Suprapubic skin (tissue), 4 donors: ENCODE measurements around the gene NKAP.

Experiments
- EP300 ChIP-seq: sonication (generic); formaldehyde crosslinking; IDR thresholded peaks from one replicate; pipeline ENCODE4 v1.6.1; 2017; ENCODE audit warnings: antibody characterized with exemption
- POLR2A ChIP-seq, 2 donors: fragments of 450-650 bp; IDR thresholded peaks; one replicate each; pipeline ENCODE4 v1.6.1; 2017; ENCODE audit warnings: antibody characterized with exemption in 2 of 2, mild to moderate bottlenecking in 2 of 2, moderate library complexity in 2 of 2
- POLR2AphosphoS5 ChIP-seq, 3 donors: sonication (generic); formaldehyde crosslinking; IDR thresholded peaks; one replicate each; pipeline ENCODE4 v1.6.1; 2017; ENCODE audit warnings: antibody characterized with exemption in 3 of 3
- TF ChIP-seq, protein P1 (sequence below), 2 donors: fragments of 200-600 bp in 1 of 2; fragments of 450-650 bp in 1 of 2; sonication (generic) in 1 of 2; IDR thresholded peaks; one replicate each; pipeline ENCODE4 v1.5.1; 2016 to 2019; ENCODE audit warnings: antibody characterized with exemption in 2 of 2, mild to moderate bottlenecking in 1 of 2, moderate library complexity in 1 of 2

DNA sequence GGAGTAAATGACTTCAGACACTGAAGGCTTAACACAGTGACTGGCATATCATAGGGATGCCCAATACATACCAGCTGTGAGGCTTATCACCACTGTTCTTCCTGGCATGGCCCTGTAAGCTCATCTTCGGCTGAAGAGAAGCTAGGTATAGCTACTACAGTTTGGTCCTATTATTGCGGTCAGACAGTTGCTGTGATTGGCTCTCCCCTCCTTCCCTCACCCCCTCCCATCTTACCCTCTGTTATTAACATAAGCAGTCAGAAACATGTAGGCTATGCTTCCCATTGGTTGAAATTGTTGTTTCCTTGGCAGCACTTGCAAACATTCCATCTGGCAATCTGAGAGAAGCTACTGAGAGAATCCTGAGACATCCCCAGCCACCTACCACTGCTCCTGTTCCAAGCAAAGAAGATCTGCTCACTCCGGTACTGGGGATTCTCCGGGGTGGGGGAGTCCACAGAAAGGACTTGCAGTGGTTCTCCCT lies 47.7 kb downstream of the NKAP start, which contains the start of gene AKAP14:
- TF ChIP-seq EP300 (no peak), POLR2A (IDR thresholded peaks at IDR 0.05) (no peak), POLR2AphosphoS5 (IDR thresholded peaks at IDR 0.05) (no peak)
- TF ChIP-seq, protein P1, sequence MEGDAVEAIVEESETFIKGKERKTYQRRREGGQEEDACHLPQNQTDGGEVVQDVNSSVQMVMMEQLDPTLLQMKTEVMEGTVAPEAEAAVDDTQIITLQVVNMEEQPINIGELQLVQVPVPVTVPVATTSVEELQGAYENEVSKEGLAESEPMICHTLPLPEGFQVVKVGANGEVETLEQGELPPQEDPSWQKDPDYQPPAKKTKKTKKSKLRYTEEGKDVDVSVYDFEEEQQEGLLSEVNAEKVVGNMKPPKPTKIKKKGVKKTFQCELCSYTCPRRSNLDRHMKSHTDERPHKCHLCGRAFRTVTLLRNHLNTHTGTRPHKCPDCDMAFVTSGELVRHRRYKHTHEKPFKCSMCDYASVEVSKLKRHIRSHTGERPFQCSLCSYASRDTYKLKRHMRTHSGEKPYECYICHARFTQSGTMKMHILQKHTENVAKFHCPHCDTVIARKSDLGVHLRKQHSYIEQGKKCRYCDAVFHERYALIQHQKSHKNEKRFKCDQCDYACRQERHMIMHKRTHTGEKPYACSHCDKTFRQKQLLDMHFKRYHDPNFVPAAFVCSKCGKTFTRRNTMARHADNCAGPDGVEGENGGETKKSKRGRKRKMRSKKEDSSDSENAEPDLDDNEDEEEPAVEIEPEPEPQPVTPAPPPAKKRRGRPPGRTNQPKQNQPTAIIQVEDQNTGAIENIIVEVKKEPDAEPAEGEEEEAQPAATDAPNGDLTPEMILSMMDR (IDR thresholded peaks at IDR 0.05), result no peak
